ENCODE results near the gene SIX2. TPM values are rescaled to one million over a fixed set of nuclear protein-coding genes. Genes with fewer than 3 reads are reported as not detected.
"Not testable (repeated sequence)": the region's sequence is repeated elsewhere in the genome, so short reads cannot be mapped to it uniquely, and the experiment has no call there.

The SIX2 gene
- total and polyA plus RNA-seq, 2 of the 8 experiments (the other 6 are each of a cell fraction or from before 2014, with no cell fraction given): 0.47 to 1.0 TPM

DNA sequence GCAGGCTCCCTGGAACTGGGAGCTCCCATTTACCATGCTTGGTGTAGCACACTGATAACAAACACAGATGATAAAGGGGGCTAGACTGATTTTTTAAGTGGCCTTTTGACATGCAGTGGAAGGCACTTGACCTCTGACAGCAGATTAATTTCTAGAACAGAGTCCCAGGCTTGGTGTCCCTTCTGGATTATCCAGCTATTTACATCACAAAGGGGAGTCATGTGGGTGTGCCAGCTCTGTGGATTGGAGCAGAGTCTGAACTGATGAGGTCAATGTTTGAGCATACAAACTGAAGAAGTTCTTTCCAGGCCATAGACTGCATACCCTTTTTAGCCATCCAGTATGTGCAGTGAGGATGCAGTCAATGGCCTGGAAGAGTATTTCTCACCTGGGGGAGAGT, 31.5 kb upstream of the SIX2 start (continued):
- TF ChIP-seq KDM1A (IDR thresholded peaks at IDR 0.05; ENCODE audit: borderline replicate concordance, low read length): no peak
- TF ChIP-seq RXRA (IDR thresholded peaks at IDR 0.05; ENCODE audit: insufficient read depth, low read depth, low read length): no peak

- not testable (repeated sequence) for H3K56ac ChIP-seq (replicated peaks; ENCODE audit: insufficient read length, low read depth, low read length)
Measured at GRCh38 chr2:45039804-45040203, 30.6 kb upstream of the SIX2 start.

More at GRCh38 chr2:45039804-45040203, 30.6 kb upstream of the SIX2 start:
- H3K36me3 ChIP-seq (ENCODE audit: control insufficient read depth in 2 of 4, insufficient read depth in 4 of 4, low read length in 3 of 4); H4K5ac ChIP-seq (ENCODE audit: insufficient read length, low read depth, low read length); DNase-seq (ENCODE audit: low read depth in 1 of 2, low spot score in 2 of 2); H3K4ac ChIP-seq (replicated peaks; ENCODE audit: insufficient read length, low read depth, low read length); H3K79me2 ChIP-seq (ENCODE audit: control insufficient read depth in 1 of 2, insufficient read depth in 2 of 2, low read length in 2 of 2); FAIRE-seq; H3K14ac ChIP-seq (ENCODE audit: insufficient read length); H2BK20ac ChIP-seq (ENCODE audit: low read length); H3K27ac ChIP-seq (ENCODE audit: low read depth, low read length); H3K79me1 ChIP-seq (ENCODE audit: low read depth, low read length); H2BK120ac ChIP-seq (replicated peaks; ENCODE audit: low read depth, low read length); H3K18ac ChIP-seq (ENCODE audit: extremely low read depth, low read length); H2BK15ac ChIP-seq (ENCODE audit: low read length); H3K23me2 ChIP-seq (ENCODE audit: low read depth, low read length); H4K20me1 ChIP-seq (replicated peaks in 1 of 2; ENCODE audit: control insufficient read depth in 1 of 2, insufficient read depth in 2 of 2, low read length in 2 of 2); H2AK5ac ChIP-seq (ENCODE audit: low read depth, low read length); H4K91ac ChIP-seq (replicated peaks; ENCODE audit: insufficient read length, low read length); H3K4me2 ChIP-seq (ENCODE audit: insufficient read depth in 1 of 2, low read depth in 2 of 2, low read length in 2 of 2); H4K8ac ChIP-seq (ENCODE audit: extremely low read depth, insufficient read depth, low read length); H2BK5ac ChIP-seq (ENCODE audit: low read depth, low read length); POLR2A ChIA-PET (ENCODE audit: partially characterized antibody); H3K9me3 ChIP-seq (ENCODE audit: insufficient read depth in 2 of 2, low read depth in 1 of 2, low read length in 1 of 2); H3K27me3 ChIP-seq (replicated peaks in 1 of 4; ENCODE audit: control insufficient read depth in 3 of 4, extremely low read depth in 1 of 4, insufficient read depth in 3 of 4, low read length in 3 of 4); H3K4me1 ChIP-seq (replicated peaks in 1 of 4; ENCODE audit: control insufficient read depth in 3 of 4, insufficient read depth in 4 of 4, low read length in 3 of 4); H2AFZ ChIP-seq (ENCODE audit: low read length); H3K23ac ChIP-seq (ENCODE audit: insufficient read length); H3K4me3 ChIP-seq (ENCODE audit: extremely low read depth in 1 of 4, insufficient read depth in 2 of 4, low read depth in 3 of 4, low read length in 4 of 4); H3K9ac ChIP-seq (replicated peaks in 1 of 4; ENCODE audit: extremely low read depth in 1 of 4, low read depth in 3 of 4, low read length in 3 of 4); H2BK12ac ChIP-seq (ENCODE audit: low read depth, low read length): not testable (repeated sequence)
- 74% methylated on average over 5 of the region's 5 CpGs; no CpG with 5 or more reads in 1 of the 2 experiments for WGBS, 2 experiments (ENCODE audit: extremely low coverage in 1 of 2, insufficient coverage in 1 of 2, insufficient read length in 1 of 2, insufficient replicate concordance in 2 of 2, low coverage in 1 of 2, low lambda C conversion rate in 2 of 2, missing lambda C conversion rate in 1 of 2)
- CTCF ChIA-PET (ENCODE audit: partially characterized antibody): interaction anchor here (1.1 to 3.0 kb wide), 3 partner anchors 10 to 58 kb away, joined by 4 to 19 read pairs (median 5); no protein-coding TSS in a partner anchor
